Keratinocyte (primary cell): ENCODE data around the gene GTPBP6. TPM values are rescaled to one million over a fixed set of nuclear protein-coding genes. Genes with fewer than 3 reads are reported as not detected.

Experiments
- DNase-seq: peaks from one replicate; pipeline ENCODE4 v3.0.0-alpha.2; 2011; ENCODE audit warnings: low read depth, missing footprints, low spot score
- FAIRE-seq: peaks from 2 replicates; lab custom pipeline; 2011; peaks lifted over from hg19 to GRCh38; lab: Jason Lieb, UNC
- H2AFZ ChIP-seq: 2 replicates; pipeline ENCODE4 v1.6.0; 2012; ENCODE audit warnings: low read length, control low read depth, inconsistent platforms; ENCODE audit not compliant: control insufficient read depth
- H3K27ac ChIP-seq: 2 replicates; pipeline ENCODE4 v1.5.1; 2011; ENCODE audit warnings: low read length; ENCODE audit not compliant: control insufficient read depth, insufficient read depth
- H3K27me3 ChIP-seq: 3 replicates; pipeline ENCODE4 v1.6.0; 2011; ENCODE audit warnings: low read length; ENCODE audit not compliant: control insufficient read depth, insufficient read depth; ENCODE audit errors: extremely low read depth
- H3K36me3 ChIP-seq, 2 experiments: 2 replicates in 1 of 2; 3 replicates in 1 of 2; pipeline ENCODE4 v1.5.1; 2011; ENCODE audit warnings: low read length in 2 of 2, mild to moderate bottlenecking in 1 of 2; ENCODE audit not compliant: control insufficient read depth in 2 of 2, insufficient read depth in 2 of 2; ENCODE audit errors: extremely low read depth in 1 of 2
- H3K4me1 ChIP-seq: 3 replicates; pipeline ENCODE4 v1.5.1; 2011; ENCODE audit warnings: low read length; ENCODE audit not compliant: control insufficient read depth, insufficient read depth; ENCODE audit errors: extremely low read depth
- H3K4me2 ChIP-seq: 3 replicates; pipeline ENCODE4 v1.6.0; 2011; ENCODE audit warnings: low read depth, low read length; ENCODE audit not compliant: control insufficient read depth, insufficient read depth; ENCODE audit errors: extremely low read depth
- H3K4me3 ChIP-seq, 3 experiments: fragments of 200-600 bp in 1 of 3; sonication (generic) in 1 of 3; 2 replicates in 2 of 3; 3 replicates in 1 of 3; pipeline ENCODE4 v1.5.1; 2011 to 2016; ENCODE audit warnings: low read length in 3 of 3, mild to moderate bottlenecking in 3 of 3, control low read depth in 2 of 3, inconsistent platforms in 1 of 3, low read depth in 1 of 3, mixed read lengths in 1 of 3, mixed run types in 1 of 3, moderate library complexity in 1 of 3; ENCODE audit not compliant: control insufficient read depth in 2 of 3, insufficient read depth in 2 of 3; ENCODE audit errors: extremely low read depth in 1 of 3
- H3K79me2 ChIP-seq: 2 replicates; pipeline ENCODE4 v1.6.0; 2012; ENCODE audit warnings: low read length; ENCODE audit not compliant: control insufficient read depth, insufficient read depth
- H3K9ac ChIP-seq: 3 replicates; pipeline ENCODE4 v1.6.0; 2011; ENCODE audit warnings: low read length; ENCODE audit not compliant: control insufficient read depth, insufficient read depth; ENCODE audit errors: extremely low read depth
- H3K9me1 ChIP-seq: 3 replicates; pipeline ENCODE4 v1.6.0; 2011; ENCODE audit warnings: low read length; ENCODE audit not compliant: control insufficient read depth, insufficient read depth; ENCODE audit errors: extremely low read depth
- H3K9me3 ChIP-seq: 2 replicates; pipeline ENCODE4 v1.5.1; 2012; ENCODE audit warnings: low read depth, low read length; ENCODE audit not compliant: control insufficient read depth
- H4K20me1 ChIP-seq: 3 replicates; pipeline ENCODE4 v1.6.0; 2011; ENCODE audit warnings: low read length; ENCODE audit not compliant: control insufficient read depth, insufficient read depth; ENCODE audit errors: extremely low read depth
- CTCF ChIP-seq, 3 experiments: IDR thresholded peaks in 1 of 3; conservative IDR thresholded peaks in 1 of 3; optimal IDR thresholded peaks in 1 of 3; 2 replicates in 2 of 3; 3 replicates in 1 of 3; pipeline versions ENCODE3 to v1.5.1; 2011; ENCODE audit warnings: low read length in 3 of 3, mild to moderate bottlenecking in 3 of 3, moderate library complexity in 2 of 3, control low read depth in 1 of 3, inconsistent platforms in 1 of 3; ENCODE audit not compliant: insufficient read depth in 2 of 3; ENCODE audit errors: extremely low read depth in 1 of 3
- EZH2 ChIP-seq: IDR thresholded peaks from one replicate; pipeline ENCODE4 v1.6.1; 2012; ENCODE audit warnings: inconsistent platforms, mild to moderate bottlenecking, low read length, moderate library complexity
- dilution Hi-C: fragments of 300-500 bp; cut with MboI; formaldehyde crosslinking; loops from one replicate; pipeline ENCODE4 v1.7.0; 2020; ENCODE audit warnings: low sequenced_read_pairs; ENCODE audit not compliant: extremely low pct_ligation_motif_present
- polyA plus RNA-seq, 5 experiments: library from polyadenylated mRNA; depleted of rRNA in 3 of 5; stranded (reverse) in 3 of 5; stranded (forward) in 1 of 5; unstranded in 1 of 5; fragments of >200 nt; gene quantifications; 1 replicate in 1 of 5; 2 replicates in 3 of 5; 3 replicates in 1 of 5; pipeline versions ENCODE4 v1.2.1 to v1.2.3, GENCODE V29; 2011 to 2012; ENCODE audit warnings: missing spikeins in 2 of 5, low read depth in 1 of 5, low replicate concordance in 1 of 5

The GTPBP6 gene
- polyA plus RNA-seq, 1 donor (not counting 4 experiments of a cell fraction or from before 2014, with no cell fraction given), result 16.7 TPM

- Histone ChIP-seq H3K9me3 (no peaks in the 10 kb centered on the region), H3K4me3 (no peak overlapping the region), H3K27me3 (peaks cover 11% of the 10 kb centered on the region), H4K20me1 (no peaks in the 10 kb centered on the region), H3K9ac (no peak overlapping the region), H3K79me2 (no peaks in the 10 kb centered on the region), H3K9me1 (no peaks in the 10 kb centered on the region), H3K4me1 (no peaks in the 10 kb centered on the region), H3K27ac (no peak overlapping the region), H3K36me3 (peaks cover 0 to 2% of the 10 kb centered on the region in 2 experiments), H3K4me2 (no peak overlapping the region), H2AFZ (no peak overlapping the region)
- DNase-seq (no peak), FAIRE-seq (no peak)
- dilution Hi-C loops, result no loop called here
- TF ChIP-seq CTCF (optimal IDR thresholded peaks at IDR 0.05 in 1 of 3, IDR thresholded peaks at IDR 0.05 in 1 of 3, conservative IDR thresholded peaks at IDR 0.05 in 1 of 3; ENCODE audit: extremely low read depth in 1 of 3, insufficient read depth in 2 of 3, low read length in 3 of 3), result no peak
- TF ChIP-seq EZH2, result no peak
Measured at GRCh38 chrX:331825-332495, 13.4 kb upstream of the GTPBP6 start.

GRCh38 chrX:331151-331824, 12.7 kb upstream of the GTPBP6 start:
- peak; percentile 44 for TF ChIP-seq EZH2
- no peak for TF ChIP-seq CTCF (optimal IDR thresholded peaks at IDR 0.05 in 1 of 3, IDR thresholded peaks at IDR 0.05 in 1 of 3, conservative IDR thresholded peaks at IDR 0.05 in 1 of 3; ENCODE audit: extremely low read depth in 1 of 3, insufficient read depth in 2 of 3, low read length in 3 of 3)
- Histone ChIP-seq H3K9ac (no peak overlapping the region), H3K79me2 (no peaks in the 10 kb centered on the region), H3K36me3 (peaks cover 0 to 2% of the 10 kb centered on the region in 2 experiments), H3K4me3 (no peak overlapping the region), H3K4me2 (no peak overlapping the region), H2AFZ (no peak overlapping the region), H3K27ac (no peak overlapping the region), H4K20me1 (no peaks in the 10 kb centered on the region), H3K9me1 (no peaks in the 10 kb centered on the region), H3K27me3 (peaks cover 11% of the 10 kb centered on the region), H3K9me3 (no peaks in the 10 kb centered on the region), H3K4me1 (no peaks in the 10 kb centered on the region)
- FAIRE-seq (no peak), DNase-seq (no peak)
- dilution Hi-C loops, result no loop called here
